ENCODE results near the gene UBN2.

DNA sequence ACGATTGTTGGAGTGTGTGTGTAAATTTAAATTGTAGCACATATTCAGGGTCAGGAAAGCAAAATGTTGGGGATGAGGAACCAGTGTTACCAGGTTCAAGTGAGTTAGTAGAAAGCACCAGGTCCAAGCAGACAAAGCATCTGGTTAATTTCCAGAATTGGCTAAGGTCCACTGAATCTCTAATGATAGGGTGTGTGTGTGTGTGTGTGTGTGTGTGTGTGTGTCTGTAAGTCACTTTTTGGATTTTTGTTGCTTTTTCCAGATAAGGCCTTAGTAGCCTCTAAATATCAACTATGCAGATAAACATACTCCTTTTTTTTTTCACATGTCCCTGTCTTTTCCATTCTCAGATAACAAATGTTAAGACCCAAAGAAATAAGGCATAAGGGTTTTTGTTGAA is 73.5 kb downstream of the UBN2 start:
- TF ChIP-seq CTCF (IDR thresholded peaks at IDR 0.05) (no peak), POLR2A (IDR thresholded peaks at IDR 0.05) (no peak)

Measured in esophagus squamous epithelium (tissue), 4 donors.